Activated T-helper 9 cell treated with anti-CD3 and anti-CD28 coated beads, Interleukin-2, amount 50 U/mL, for 16 hours (primary cell): ENCODE results near the gene SIGLEC14.
"Not testable (repeated sequence)": the region's sequence is repeated elsewhere in the genome, so short reads cannot be mapped to it uniquely, and the experiment has no call there.

ENCODE experiments used
- DNase-seq: peaks from one replicate; pipeline ENCODE4 v3.0.0-alpha.2; 2020; ENCODE audit warnings: low read depth

The SIGLEC14 gene, protein sequence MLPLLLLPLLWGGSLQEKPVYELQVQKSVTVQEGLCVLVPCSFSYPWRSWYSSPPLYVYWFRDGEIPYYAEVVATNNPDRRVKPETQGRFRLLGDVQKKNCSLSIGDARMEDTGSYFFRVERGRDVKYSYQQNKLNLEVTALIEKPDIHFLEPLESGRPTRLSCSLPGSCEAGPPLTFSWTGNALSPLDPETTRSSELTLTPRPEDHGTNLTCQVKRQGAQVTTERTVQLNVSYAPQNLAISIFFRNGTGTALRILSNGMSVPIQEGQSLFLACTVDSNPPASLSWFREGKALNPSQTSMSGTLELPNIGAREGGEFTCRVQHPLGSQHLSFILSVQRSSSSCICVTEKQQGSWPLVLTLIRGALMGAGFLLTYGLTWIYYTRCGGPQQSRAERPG

DNA sequence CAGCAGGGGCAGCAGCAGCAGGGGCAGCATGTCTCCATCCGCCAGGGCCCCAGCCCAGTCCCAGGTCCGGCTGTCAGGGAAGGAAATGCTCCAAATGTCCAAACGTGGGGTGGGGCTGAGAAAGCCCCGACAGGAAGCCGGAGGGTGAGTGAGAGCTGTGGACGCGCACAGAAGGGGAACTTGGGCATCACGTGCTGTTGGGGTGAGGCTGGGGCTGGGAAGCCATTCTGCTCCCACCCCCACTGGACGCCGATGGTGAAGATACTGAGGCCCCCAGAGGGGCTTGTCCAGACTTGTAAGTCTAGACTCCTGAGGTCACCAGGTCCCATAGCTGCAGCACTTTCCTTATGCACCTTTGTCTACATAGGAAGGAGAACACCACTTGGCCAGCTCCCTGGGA, at the start of gene SIGLEC14:
SIGLEC14 (minus strand) TSS at position 96 of the 400 bp plus-strand sequence; CDS start at position 30, 66 bp downstream.
- DNase-seq: not testable (repeated sequence)

GRCh38 chr19:51695702-51696315, 49.2 kb upstream of the SIGLEC14 start:
- DNase-seq: no peak

DNA sequence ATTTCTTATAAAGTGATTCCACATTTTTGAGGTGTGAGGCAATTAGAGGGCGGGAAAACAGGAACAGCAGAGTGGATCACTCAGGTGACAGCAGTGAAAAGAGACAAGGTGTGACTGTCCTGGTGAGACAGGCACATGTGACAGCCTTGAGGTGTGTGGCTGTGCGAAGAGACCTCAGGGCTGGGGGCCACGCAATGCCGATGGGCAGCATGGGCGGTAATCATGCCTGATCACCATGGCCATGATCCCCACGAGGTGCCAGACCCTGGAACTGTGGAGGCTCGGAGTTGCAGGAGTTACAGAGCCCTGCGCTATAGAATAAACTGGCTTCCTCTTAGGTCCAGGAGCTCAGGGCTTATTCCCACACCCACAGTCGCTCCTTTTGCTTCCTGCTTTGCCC, 48.5 kb upstream of the SIGLEC14 start:
- DNase-seq: no peak

DNA sequence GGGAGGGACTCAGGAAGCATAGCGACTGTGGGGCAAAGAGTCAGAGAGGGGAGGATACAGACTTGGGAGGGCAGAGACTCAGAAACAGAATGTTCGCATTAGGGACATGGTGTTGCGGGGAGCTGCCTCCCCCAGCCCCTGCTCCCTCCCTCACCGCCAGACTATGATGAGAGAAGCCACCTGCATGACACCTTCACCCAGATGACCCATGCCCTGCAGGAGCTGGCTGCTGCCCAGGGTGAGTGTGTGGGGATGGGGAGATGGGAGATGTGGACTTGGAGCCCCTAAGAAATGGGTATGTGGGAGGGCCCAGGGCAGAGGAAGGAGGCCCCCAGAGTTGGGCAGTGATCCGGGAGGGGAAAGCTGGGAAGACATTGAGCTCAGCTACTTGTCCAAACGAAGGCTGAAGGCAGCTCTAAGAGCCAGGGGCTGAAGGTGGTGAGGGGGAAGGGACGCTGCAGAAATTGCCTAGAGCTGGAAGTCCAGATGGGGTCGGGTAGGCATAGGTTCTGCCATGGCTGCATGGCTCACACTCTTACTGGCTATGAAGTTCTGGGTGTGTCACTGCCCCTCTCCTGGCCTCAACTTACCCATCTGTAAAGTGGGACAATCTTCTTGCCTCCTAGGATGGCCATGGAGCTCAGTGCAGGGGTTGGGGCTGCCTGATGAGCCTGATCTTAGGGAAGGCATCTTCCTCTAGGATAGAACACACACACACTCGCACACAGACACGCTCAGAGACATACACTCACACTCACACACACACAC, 47.9 kb upstream of the SIGLEC14 start:
- DNase-seq: no peak

DNA sequence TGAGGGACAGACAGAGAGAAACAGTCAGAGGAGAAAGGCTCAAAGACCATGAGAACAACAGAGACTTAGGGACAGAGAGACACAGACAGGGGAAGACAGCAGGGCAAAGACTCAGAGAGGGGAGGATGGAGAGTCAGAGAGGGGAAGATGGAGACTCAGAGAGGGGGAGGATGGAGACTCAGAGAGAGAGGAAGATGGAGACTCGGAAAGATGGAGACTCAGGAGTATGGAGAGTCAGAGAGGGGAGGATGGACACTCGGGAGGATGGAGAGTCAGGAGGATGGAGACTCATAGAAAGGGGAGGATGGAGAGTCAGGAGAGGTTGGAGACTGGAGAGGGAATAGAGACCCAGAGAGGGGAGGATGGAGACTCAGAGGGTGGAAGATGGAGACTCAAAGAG, 47.2 kb upstream of the SIGLEC14 start:
- DNase-seq: no peak

GRCh38 chr19:51693260-51693659, 46.6 kb upstream of the SIGLEC14 start, which contains the start of gene SPACA6:
SPACA6 (plus strand) TSS chr19:51693330; CDS start chr19:51693527, 197 bp downstream.
- no peak for DNase-seq

DNA sequence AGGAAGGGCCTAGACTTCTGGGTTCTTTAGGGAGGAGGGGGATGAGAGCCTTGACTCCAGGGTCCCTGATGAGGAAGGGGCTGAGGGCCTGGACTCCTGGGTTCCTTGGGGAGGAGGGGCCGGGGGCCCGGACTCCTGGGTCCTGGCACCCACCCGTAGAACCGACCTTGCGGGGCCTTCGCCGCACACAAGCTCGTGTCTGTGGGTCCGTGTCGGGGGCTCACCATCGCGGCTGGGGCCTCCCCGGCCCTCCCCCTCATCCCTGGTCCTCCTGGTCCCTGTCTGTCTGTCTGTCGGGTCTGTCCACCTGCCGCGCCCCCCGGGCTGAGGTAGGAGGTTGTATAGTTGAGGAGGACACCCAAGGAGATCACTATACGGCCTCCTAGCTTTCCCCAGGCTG, 45.8 kb upstream of the SIGLEC14 start:
- no peak for DNase-seq

DNA sequence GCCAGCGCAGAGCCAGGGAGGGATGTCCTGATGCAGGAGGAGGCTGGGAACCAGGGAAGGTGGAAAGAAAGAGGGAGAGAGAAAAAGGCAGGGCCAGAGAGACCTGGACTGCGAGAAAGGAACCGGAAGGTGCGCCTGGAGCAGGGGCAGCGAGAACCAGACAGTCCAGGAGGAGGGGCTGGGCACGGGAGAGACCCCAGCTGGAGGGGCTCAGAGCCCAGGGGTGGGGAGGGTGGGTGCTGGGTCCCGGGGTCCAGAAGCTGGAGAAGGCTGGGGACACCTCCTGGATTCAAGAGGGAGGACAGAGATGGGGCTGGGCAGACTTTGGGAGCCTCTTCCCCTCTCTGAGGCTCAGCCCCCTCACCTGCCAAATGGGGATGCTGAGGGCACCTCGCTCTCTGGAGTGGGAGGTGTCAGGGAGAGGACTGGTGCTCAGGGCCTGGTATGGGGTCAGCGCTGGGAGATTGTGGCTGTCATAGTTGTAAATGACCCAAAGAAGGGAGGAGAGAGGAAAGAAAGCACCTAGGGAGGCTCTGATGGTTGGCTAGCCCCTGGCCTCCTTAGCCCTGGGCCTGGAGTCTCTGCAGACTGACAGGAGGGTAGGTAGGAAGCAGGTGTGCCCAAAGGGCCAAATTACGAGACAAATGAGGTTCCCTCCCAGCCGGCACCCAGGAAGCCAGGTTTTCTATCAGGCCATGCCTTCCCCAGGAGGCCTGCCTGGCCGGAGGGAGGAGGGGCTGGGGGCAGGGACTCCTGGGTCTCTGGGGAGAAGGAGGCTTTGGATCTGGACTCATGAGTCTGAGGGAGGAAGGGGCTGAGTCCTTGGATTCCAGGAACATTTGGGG, 45.2 kb upstream of the SIGLEC14 start:
- no peak for DNase-seq

GRCh38 chr19:51691074-51691583, 44.5 kb upstream of the SIGLEC14 start:
- no peak for DNase-seq

DNA sequence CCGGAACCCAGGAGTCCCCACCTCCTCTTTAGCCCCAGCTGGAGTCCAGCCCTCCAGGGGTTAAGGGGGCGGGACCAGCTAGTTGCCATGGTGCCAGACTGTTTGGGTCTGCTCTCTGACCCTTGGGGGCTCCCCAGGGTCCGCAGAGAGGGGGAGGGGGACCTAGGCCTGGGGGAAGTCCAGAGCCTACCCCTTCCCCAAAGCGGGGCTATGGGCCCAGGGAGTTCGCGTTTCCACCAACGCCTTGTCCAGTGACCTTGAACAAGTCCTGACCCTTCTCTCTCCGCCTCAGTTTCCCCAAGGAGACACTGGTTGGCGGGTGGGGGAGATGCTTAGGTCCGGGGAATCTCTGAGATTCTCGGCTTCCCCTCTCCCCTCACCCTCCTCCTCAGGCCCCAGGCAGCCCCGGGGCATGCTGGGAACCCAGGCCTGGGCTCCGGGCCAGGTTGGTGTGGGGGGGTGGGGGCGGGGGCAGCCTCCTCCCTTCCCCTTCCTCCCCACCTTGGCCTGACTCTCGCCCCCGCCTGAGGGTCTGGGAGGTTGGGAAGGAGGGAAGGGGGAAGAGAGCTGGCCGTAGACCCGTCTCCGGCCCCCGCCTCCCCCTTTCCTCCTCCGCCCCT, 43.9 kb upstream of the SIGLEC14 start:
- DNase-seq: peak; percentile 59

DNA sequence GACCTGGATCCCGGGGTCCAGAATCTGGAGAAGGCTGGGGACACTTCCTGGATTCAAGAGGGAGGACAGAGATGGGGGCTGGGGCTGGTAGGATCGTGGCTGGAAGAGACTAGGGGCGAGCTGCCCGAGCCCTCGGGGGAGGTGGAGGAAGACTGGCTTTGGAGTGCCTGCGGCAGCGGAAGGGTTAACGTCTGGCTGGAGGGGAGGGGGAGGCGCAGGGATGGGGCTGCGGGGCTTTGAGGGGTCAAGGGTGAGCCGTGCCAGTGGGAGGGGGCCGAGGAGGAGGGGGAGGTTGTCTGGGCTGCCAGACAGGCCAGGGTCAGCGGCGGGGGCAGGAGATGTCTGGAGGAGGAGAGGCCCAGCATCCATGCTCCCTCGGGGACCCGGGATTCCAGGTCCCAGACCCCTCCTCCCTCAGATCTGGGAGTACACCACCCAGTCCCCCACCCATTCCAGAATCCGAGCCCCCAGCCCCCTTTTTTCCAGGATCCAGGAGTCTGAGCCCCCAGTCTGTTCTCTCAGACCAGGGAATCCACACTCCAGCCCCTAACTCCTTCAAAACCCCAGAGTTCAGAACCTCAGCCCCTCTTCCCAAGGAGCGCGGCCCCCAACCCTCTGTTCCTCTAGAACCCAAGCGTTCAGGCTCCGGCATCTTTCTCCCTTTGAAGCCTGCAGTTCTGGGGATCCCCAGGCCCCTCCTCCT, 43.3 kb upstream of the SIGLEC14 start:
- DNase-seq: no peak

- DNase-seq: no peak
These were observed 42.3 kb upstream of the SIGLEC14 start for GRCh38 chr19:51688671-51689571.

DNA sequence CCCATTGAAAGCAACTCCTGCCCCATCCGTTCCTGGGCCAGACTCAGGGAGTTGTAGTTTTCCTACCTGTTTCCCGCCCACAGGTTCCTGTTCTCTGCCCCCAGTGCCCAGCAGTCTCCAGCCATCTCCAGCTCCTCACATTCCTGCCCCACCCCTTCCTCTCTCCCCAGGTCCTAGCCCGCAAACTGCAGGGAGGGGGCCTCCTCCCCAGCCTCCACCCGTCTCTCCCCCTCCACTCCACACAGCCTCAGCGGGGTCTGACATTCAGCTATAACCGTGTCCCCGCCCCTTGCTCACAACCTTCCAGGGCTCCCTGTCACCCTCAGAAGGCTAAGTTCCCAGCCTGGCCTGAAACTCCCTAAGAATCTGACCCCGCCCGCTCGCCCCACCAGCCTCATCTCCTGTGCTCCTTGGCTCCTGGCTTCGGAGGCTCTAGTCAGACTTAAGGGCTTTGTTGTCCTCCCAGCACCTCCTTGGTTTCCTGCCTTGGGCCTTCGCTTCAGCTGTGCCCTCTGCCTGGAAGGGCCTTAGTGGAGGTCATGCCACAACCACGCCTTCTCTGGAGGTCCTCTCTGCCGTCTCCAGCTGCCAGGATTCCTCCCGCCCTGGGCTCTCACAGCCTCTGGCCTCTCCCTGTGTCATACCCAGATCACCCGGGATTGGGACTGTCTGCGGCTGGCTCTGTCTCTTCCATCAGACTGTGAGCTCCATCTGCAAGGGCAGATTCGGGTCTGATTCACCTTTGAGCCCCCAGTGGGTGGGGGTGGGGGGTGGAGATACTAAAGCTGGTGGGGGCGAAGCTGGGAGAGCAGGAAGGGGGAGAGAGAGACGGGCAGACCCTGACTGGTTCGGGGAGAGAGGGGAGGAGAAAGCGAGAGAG, 41.4 kb upstream of the SIGLEC14 start:
- DNase-seq: no peak

DNA sequence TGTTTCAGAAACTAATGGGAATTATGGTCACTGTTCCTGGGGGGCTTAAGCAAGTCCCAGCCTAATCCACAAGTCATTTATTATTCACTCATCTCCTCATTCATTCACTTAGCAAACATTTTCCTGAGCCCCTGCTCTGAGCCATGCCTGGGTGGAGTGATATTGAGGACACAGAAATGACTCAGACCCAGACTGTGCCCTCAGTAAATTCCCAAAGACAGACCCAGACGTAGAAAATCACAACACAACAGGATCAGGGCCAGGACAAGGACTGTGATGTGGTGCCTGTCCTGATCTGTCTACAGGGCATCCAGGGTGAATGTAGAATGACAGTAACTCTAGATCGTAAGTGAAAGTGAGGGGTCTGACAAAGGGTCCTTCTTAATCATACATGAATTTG, 39.5 kb upstream of the SIGLEC14 start:
- DNase-seq: no peak

DNA sequence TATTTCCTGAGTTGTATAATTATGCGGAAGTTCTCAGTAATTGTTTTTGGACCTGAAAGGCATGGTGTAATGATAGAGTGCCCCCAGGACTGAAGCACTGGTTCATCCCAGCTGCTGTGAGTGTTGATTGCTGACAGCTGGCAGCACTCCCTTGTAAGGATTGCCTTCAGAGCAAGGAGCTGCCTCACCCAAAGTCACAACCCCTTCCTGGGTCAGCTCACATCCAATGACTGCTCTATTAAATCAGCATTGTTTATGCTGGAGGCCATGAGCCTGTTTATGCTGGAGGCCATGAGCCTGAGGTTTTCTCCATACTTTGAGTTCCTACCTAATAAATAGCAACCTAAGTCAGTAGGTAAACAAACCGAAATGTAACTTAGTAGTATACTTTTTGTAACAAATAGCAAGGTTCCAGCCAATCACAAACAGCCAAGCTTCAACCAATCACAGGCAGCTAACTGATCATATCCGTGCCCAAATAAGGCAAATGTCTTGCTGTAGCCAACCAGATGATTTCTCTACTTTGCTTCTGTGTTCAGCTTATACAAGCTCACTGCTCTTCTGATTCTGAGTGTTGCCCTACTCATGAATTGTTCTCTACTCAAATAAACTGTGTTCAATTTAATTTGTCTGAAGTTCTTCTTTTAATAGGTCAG, 34.8 kb upstream of the SIGLEC14 start:
- no peak for DNase-seq

DNA sequence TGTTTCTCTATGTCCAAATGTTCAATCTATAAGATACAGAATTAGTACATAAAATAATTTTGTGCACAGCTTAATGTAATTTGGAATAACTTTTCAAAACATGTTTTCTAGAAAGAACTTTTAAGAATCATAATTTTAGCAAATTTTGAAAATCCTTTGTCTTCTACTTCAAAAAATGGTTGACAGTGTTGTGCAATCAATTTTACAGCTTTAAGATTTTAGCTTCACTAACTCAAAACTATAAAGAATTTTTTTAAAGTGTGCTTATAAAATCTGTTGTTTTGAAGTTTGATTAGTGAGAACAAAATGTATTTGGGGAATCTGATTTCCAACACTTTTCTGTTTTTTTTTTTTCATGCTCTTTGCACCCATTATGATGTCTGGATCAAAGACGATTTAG, 33.8 kb upstream of the SIGLEC14 start:
- DNase-seq: no peak

GRCh38 chr19:51676566-51677083, 30.0 kb upstream of the SIGLEC14 start:
- DNase-seq: no peak
